GM18951 (cell line): ENCODE results near the gene AHR.
A peak's percentile ranks its signal among the peaks of the same experiment; 100 is the strongest.

Source experiments
- POLR2A ChIP-seq: IDR thresholded peaks from 4 replicates; pipeline ENCODE4 v1.6.1; 2011; ENCODE audit warnings: mild to moderate bottlenecking; ENCODE audit not compliant: insufficient read length, insufficient read depth; ENCODE audit errors: extremely low read depth
- in situ Hi-C: fragments of 300-500 bp; cut with MboI; formaldehyde crosslinking; loops from one replicate; pipeline ENCODE4 v1.12.0; 2022; ENCODE audit warnings: low sequenced_read_pairs, mixed read lengths, inconsistent platforms; ENCODE audit not compliant: unreplicated experiment

AHR gene

DNA sequence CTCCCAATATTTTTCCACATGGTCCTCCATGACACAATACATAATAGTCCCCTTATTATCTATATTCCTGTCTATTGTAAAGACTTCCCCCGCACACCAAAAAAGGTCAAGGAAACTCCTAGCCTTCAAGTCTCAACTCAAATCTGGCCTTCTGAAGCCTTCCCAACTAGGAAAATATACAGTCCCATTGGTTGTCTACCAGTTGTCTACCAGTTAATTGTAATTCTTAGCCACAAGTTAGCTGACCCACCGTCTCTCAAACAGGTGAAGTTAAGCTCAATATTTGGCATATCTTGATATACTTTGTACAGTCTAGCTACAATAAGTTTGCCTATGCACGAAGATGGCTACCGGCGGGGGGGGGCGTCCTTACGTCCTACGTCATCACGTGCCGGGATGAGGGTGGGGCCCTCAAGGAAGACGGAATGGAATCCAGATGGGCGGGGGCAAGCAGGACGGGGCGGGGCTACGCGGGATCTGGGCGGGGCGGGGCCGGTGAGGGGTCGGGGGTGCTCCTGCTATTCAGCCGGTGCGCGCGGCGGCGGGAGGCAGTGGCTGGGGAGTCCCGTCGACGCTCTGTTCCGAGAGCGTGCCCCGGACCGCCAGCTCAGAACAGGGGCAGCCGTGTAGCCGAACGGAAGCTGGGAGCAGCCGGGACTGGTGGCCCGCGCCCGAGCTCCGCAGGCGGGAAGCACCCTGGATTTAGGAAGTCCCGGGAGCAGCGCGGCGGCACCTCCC, at the start of gene AHR:
TSS of gene AHR (plus strand) at position 551 of the 738 bp plus-strand sequence. CDS start 613 bp downstream, outside the sequence.
- peak; percentile 87 for TF ChIP-seq POLR2A
- in situ Hi-C loops = no loop called here

DNA sequence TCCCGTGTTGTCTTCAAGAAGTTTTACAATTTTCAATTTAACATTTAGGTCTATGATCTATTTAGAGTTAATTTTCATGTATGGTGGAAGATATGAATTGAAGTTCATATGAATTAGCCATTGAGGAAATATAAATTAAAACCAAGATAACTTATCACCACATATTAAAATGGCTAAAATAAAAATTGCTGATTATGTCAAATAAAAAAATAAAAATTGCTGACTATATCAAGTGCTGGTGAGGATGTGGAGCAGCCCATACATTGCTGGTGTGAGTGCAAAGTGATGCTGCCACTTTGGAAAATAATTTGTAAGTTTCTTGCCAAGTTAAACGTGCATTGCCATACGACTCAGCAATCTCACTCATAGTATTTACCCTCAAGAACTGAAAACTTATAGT, 44.6 kb upstream of the AHR start:
- TF ChIP-seq POLR2A = no peak
- in situ Hi-C loops = no loop called here

- in situ Hi-C loops = no loop called here
- no peak for TF ChIP-seq POLR2A
Observed at GRCh38 chr7:17255926-17256325, 42.5 kb upstream of the AHR start.

GRCh38 chr7:17256375-17256774, 42.1 kb upstream of the AHR start:
- no peak for TF ChIP-seq POLR2A

DNA sequence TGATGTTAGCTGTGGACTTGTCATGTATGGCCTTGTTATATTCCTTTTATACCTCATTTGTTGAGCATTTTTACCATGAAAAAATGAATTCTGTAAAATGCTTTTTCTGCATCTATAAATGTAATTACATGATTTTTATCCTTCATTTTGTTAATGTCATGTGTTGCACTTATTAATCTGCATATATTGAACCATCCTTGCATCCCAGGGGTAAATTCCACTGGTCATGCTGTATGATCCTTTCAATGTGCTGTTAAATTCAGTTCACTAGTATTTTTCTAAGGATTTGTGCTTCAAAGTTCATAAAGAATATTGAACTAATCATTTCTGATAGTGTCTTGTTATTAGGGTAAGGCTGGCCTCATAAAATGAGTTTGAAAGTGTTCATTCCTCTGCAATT, 31.9 kb upstream of the AHR start:
- no peak for TF ChIP-seq POLR2A
- in situ Hi-C loops = no loop called here

More at GRCh38 chr7:17256375-17256774, 42.1 kb upstream of the AHR start:
- in situ Hi-C loops = no loop called here

DNA sequence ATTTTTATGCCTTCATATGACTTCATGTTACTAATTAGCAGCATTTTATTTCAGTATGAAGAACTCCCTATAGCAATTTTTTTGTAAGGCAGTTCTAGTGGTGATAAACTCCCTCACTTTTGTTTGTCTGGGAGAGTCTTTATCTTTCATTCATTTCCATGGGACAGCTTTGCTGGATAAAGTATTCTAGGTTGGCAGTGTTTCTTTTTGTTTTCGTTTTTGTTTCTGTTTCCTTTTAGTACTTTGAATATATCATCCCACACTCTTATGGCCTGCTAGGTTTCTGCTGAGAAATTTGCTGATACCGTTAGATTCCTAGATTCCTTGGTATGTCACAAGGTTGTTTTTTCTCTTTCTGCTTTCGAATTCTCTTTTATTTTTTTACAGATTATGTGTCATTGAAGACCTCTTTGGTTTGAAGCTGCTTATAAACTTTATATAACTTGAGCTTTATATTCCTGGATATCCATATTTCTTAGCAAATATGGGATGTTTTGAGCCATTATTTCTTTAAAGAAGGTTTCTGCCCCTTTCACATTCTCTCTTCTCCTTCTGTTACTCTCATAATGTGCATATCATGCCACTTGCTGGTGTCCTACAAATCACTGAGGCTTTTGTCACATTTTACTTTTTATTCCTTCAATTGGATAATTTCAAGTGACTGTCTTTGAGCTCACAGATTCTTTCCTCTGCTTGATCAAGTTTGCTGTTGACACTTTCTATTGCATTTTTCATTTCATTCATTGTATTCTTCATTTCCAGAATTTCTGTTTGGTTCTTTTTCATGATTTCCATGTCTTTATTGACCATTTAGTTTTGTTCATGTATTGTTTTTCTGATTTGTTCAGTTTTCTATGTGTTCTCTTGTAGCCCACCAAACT, 28.9 kb upstream of the AHR start:
- TF ChIP-seq POLR2A = no peak
- in situ Hi-C loops = no loop called here

DNA sequence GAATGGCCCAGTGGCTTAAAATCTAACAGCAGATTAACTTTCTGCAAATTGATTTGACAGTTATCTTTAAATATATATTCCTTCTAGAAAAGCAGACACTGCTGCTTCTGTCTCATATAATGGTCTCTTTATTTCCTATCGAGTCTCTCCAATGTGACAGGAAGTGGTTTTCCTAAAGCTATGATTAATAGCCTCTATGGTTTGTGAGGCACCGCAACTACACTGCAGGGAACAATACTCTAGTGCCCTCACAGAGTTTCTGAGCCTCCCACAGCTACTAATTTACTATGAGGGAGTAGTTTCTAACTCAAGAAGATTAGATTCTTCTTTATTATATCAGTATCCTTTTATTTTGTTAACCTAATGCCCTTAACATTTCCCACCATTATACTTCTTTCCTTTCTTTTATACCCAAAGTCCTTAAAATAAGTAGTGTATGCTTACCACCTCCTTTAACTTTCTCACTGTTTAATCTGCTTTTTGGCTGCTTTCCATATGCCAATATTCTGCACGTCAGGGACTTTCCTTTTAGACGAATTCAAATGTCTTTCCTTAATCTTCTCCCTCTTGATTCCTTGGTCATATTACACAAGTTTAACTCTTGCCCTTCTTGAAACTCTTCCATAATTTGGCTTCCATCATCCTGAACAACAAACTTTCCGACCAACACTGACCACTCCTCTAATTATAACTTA, 23.8 kb upstream of the AHR start:
- in situ Hi-C loops = no loop called here
- TF ChIP-seq POLR2A = no peak

DNA sequence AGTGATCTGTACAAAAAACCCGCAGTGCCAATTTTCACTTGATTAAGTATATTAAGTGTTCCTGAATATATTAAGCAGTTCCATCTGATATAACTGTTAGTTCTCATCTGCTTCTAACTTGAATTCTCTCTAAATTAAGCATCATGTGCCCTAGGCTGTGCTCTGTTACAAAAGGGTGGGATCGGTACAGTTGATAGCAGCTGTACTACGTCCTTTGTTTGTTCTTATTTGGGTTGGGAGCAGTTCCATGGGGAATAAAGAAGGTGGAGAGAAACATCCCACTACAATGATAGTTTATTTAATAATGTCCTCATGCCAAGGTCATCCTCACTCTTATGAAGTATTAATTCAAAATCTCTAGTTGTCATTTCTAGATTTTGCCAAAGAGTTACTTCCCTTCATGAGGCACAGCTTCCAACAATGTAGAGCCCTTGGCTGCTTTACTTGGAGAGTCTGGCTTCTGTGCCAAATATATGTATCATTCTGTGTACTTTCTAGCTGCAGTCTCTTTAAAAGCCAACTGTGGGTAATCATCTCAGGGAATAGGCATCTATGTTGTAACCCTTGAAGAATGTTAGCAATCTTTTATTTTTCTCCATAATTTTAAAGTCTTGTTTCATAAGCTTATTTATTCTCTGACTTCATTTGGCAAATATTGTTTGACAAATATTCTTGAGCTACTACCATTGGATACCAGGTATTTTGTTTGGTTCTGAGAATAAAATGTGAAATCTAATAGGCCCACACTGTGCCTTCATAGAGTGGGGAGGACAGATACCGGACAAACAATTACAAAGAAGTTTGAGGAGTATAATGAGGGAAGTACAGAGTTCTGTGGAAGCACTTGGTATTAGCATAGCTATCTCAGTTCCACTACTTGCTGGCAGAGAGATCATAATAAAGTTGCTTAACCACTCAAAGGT, 22.4 kb upstream of the AHR start:
- in situ Hi-C loops = no loop called here
- no peak for TF ChIP-seq POLR2A

GRCh38 chr7:17279061-17279460, 19.4 kb upstream of the AHR start:
- TF ChIP-seq POLR2A = no peak
- in situ Hi-C loops = no loop called here

DNA sequence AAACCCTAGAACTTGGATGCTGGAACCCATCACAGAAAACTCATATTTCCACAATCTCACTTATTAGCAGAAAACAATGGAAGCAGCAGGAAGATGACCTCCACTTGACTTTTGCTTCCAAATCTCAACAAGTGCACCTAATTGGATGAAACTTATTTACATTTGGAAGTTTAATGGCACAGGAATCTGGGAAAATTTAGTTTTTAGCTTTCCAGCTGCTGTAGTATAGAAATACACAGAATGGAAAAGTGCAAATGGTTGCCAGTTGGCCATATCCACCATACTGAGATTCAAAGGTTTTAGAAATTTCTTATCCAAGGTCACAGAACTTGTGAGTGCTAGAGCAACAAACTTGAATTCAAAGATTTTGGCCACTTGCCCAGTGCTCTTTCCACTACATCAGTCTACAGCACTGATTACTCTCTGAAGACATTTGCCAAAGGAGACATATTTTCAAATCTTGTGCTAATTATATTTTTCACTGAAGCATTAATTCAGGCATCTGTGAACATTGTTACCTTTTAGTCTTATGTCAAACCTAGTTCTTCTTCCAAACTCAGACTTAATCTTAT, 9.3 kb upstream of the AHR start:
- in situ Hi-C loops = no loop called here
- no peak for TF ChIP-seq POLR2A

- in situ Hi-C loops = no loop called here
- no peak for TF ChIP-seq POLR2A
Observed at GRCh38 chr7:17292843-17293242, 5.6 kb upstream of the AHR start.

DNA sequence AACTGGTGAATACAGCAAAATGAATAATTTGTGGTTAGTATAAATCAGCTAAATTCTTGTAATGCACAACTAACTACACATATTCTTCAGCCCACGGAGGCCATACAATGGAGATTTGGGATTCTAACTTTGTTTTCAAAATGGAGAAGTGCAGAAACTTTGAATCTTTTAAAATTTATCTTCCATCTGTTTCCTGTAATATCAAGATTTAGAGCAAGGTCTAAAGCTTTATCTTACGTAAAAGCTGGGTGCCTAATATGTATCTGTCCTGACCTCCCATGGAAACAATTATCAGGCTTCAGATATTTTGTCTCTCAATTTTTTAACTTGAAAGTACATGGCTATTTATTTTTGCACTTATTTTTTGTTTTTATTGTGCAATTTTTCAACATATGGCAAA, 5.0 kb upstream of the AHR start:
- TF ChIP-seq POLR2A = no peak

More for the DNA sequence above, 5.0 kb upstream of the AHR start:
- in situ Hi-C loops = no loop called here
